ENCODE results near the gene FRMD3.

The FRMD3 gene

GRCh38 chr9:83458530-83458929 is 79.7 kb downstream of the FRMD3 start:
- no peak for TF ChIP-seq CTCF (IDR thresholded peaks at IDR 0.05; ENCODE audit: low read length, missing control alignments)
- H3K4me3 ChIP-seq (replicated peaks; ENCODE audit: low read depth, low read length) = no peak overlapping the region
- DNase-seq (ENCODE audit: low read depth) = no peak

- TF ChIP-seq CTCF (IDR thresholded peaks at IDR 0.05; ENCODE audit: low read length, missing control alignments) = no peak
- no peak overlapping the region for H3K4me3 ChIP-seq (replicated peaks; ENCODE audit: low read depth, low read length)
- DNase-seq (ENCODE audit: low read depth) = no peak
Measured at GRCh38 chr9:83457005-83457404, 81.2 kb downstream of the FRMD3 start.

GRCh38 chr9:83456226-83456625 is 82.0 kb downstream of the FRMD3 start:
- H3K4me3 ChIP-seq (replicated peaks; ENCODE audit: low read depth, low read length) = no peak overlapping the region
- DNase-seq (ENCODE audit: low read depth) = peak; percentile 25
- TF ChIP-seq CTCF (IDR thresholded peaks at IDR 0.05; ENCODE audit: low read length, missing control alignments) = no peak

GRCh38 chr9:83454076-83454475 is 84.1 kb downstream of the FRMD3 start:
- no peak for TF ChIP-seq CTCF (IDR thresholded peaks at IDR 0.05; ENCODE audit: low read length, missing control alignments)
- H3K4me3 ChIP-seq (replicated peaks; ENCODE audit: low read depth, low read length) = no peak overlapping the region
- no peak for DNase-seq (ENCODE audit: low read depth)

GRCh38 chr9:83451308-83451707 is 86.9 kb downstream of the FRMD3 start:
- no peak overlapping the region for H3K4me3 ChIP-seq (replicated peaks; ENCODE audit: low read depth, low read length)
- TF ChIP-seq CTCF (IDR thresholded peaks at IDR 0.05; ENCODE audit: low read length, missing control alignments) = no peak
- no peak for DNase-seq (ENCODE audit: low read depth)

- no peak for DNase-seq (ENCODE audit: low read depth)
- no peak for TF ChIP-seq CTCF (IDR thresholded peaks at IDR 0.05; ENCODE audit: low read length, missing control alignments)
- H3K4me3 ChIP-seq (replicated peaks; ENCODE audit: low read depth, low read length) = no peak overlapping the region
Measured at GRCh38 chr9:83449983-83450382, 88.2 kb downstream of the FRMD3 start.

GRCh38 chr9:83449166-83449565 is 89.0 kb downstream of the FRMD3 start:
- DNase-seq (ENCODE audit: low read depth) = no peak
- TF ChIP-seq CTCF (IDR thresholded peaks at IDR 0.05; ENCODE audit: low read length, missing control alignments) = no peak
- no peak overlapping the region for H3K4me3 ChIP-seq (replicated peaks; ENCODE audit: low read depth, low read length)
